GM21381 (cell line): Measurements from ENCODE around the gene FAM131B.

Source experiments
- ATAC-seq: cut with Tn5 transposase; IDR thresholded peaks from one replicate; pipeline ENCODE4 v1.9.1; 2021; ENCODE audit warnings: mild to moderate bottlenecking, moderate library complexity; ENCODE audit not compliant: unreplicated experiment

FAM131B gene

DNA sequence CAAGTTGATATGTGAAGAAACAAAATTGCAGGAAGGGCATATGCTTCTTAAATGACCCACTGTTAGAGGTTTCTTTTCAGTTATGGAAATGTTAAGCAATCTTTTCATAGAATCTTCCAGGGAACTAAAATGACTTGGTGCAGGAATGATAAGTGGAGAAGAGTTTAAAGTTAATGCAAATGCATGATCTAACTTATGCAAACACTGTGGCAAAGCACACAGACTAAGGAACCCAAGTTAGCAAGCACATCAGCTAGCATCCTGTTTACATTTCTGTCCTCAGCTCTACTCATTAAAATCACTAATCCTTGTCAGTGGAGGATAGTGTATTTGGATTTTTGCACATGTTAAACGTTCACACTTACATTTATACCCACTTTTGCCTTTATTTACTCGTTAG lies 37.3 kb downstream of the FAM131B start:
- ATAC-seq = peak; percentile 53

- ATAC-seq = no peak
Observed at GRCh38 chr7:143323653-143324052, 38.9 kb downstream of the FAM131B start.

GRCh38 chr7:143322760-143323633 lies 39.5 kb downstream of the FAM131B start:
- no peak for ATAC-seq

- ATAC-seq = no peak
Observed at GRCh38 chr7:143321734-143322133, 40.8 kb downstream of the FAM131B start.

- ATAC-seq = no peak
Observed at GRCh38 chr7:143321242-143321641, 41.3 kb downstream of the FAM131B start.

DNA sequence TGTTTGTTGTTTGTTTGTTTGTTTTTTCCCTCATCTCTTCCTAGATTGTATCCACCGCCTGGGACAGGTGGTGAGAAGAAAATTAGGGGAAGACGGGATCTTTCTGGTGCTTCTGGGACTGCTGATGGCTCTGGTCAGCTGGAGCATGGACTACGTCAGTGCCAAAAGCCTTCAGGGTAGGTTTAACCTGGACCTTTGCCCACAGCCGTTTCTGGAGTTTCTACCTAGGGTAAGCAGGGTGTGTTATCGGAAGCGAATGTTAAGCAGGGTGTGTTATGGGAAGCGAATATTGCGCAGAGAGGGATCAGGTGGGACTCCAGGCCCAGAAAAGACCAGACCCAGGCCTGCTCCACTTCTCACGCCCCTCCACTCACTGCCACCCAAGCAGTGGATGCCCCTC lies 41.9 kb downstream of the FAM131B start:
- no peak for ATAC-seq

GRCh38 chr7:143318661-143319060 lies 43.9 kb downstream of the FAM131B start:
- ATAC-seq = no peak

DNA sequence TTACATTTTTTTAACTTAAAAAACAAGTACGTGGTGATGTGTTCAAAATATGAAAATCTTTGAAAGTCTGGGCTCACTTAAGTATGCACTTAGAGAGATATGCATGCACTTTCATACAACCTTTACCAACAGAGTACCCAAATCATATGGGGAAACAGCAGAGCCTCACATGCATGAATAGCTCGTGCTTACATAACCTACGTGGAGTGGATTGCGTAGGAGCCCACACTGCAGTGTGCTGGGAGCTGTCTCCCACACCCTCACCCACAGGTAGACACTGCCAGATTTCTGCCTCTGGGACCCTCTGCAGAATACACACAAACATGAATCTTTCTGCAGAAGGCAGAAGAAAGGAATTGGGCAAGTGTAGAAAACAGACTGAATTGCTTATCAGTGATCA lies 46.0 kb downstream of the FAM131B start:
- ATAC-seq = no peak

- no peak for ATAC-seq
Observed at GRCh38 chr7:143315776-143316175, 46.7 kb downstream of the FAM131B start, which contains the start of gene CLCN1. Gene CLCN1, plus strand, starts transcription at chr7:143316111. Its CDS starts 102 bp downstream, at chr7:143316213.

DNA sequence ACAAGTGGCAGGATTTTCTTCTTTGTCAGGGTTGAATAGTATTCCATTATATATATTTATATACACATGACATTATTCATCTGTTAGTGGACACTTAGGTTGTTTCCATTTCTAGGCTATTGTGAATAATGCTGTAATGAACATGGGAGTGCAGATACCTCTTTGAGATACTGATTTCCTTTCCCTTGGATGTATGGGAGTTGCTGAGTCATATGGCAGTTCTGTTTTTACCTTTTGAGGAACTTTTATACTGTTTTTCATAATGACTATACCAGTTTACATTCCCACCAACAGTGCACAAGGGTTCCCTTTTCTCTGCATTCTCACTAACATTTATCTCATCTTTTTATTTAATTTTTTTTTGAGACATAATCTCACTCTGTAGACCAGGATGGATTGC lies 48.4 kb downstream of the FAM131B start:
- no peak for ATAC-seq

GRCh38 chr7:143308632-143309031 lies 53.9 kb downstream of the FAM131B start:
- no peak for ATAC-seq

GRCh38 chr7:143305423-143306070 lies 57.0 kb downstream of the FAM131B start:
- no peak for ATAC-seq

DNA sequence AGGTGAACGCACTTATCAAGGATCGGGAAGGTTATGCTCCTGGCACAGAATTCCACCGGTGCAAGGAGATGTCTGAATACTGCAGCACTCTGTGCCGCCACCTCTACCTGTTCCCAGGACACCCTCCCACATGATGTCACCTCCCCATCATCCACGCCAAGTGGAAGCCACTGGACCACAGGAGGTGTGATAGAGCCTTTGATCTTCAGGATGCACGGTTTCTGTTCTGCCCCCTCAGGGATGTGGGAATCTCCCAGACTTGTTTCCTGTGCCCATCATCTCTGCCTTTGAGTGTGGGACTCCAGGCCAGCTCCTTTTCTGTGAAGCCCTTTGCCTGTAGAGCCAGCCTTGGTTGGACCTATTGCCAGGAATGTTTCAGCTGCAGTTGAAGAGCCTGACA lies 57.6 kb downstream of the FAM131B start:
- ATAC-seq = no peak

DNA sequence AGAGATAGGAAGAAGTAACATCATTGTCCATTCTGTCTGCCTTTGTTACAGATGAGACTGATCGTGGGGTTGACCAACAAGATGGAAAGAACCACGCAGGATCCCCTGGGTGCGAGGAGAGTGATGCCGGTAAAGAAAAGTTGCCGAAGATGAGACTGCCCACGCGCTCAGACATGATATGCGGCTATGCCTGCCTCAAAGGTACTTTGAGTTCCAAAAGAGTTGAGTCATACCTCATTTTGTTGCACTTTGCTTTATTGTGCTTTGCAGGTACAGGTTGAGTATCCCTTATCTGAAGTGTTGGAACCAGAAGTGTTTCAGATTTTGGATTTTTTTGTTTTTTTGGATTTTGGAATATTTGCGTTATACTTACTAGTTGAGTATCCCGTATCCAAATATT lies 58.8 kb downstream of the FAM131B start:
- no peak for ATAC-seq
